GM12878 (cell line): ENCODE results near the gene FREM2. TPM values are rescaled to one million over a fixed set of nuclear protein-coding genes. Genes with fewer than 3 reads are reported as not detected.

Experiments used
- ATAC-seq: fragments of 200-7000 bp; cut with Tn5 transposase; 3 replicates; pipeline ENCODE4 v1.9.1; 2020; ENCODE audit warnings: mild to moderate bottlenecking, moderate library complexity
- BruUV-seq: library from RNA; stranded (reverse); fragments of 400-500 nt; replicated peaks from 2 replicates; lab custom pipeline; 2021; lab: Mats Ljungman, UMichigan
- CTCF ChIA-PET: fragments of 300-600 bp; sonication (Branson Sonifier 250); formaldehyde crosslinking; extraction: SDS; loops from one replicate; lab custom pipeline; 2021; ENCODE audit warnings: inconsistent platforms; lab: Yijun Ruan, JAX
- POLR2A ChIA-PET: fragments of 350-600 bp; formaldehyde crosslinking; extraction: SDS; loops from one replicate; lab custom pipeline; 2021; ENCODE audit warnings: inconsistent platforms; lab: Charles Lee
- RAD21 ChIA-PET: fragments of 300-600 bp; sonication (Branson Sonifier 250); formaldehyde crosslinking; loops from one replicate; lab custom pipeline; 2023; ENCODE audit warnings: antibody characterized with exemption; ENCODE audit not compliant: unreplicated experiment; lab: Charles Lee
- SMC1A ChIA-PET: fragments of 300-600 bp; sonication (Branson Sonifier 250); formaldehyde crosslinking; loops from one replicate; lab custom pipeline; 2023; ENCODE audit not compliant: unreplicated experiment, uncharacterized antibody; lab: Charles Lee
- DNase-seq: peaks from one replicate; pipeline ENCODE4 v3.0.0-alpha.2; 2011; ENCODE audit warnings: low read depth, low spot score
- FAIRE-seq: peaks from 3 replicates; lab custom pipeline; 2011; peaks lifted over from hg19 to GRCh38; lab: Jason Lieb, UNC
- H2AFZ ChIP-seq: 2 replicates; pipeline ENCODE4 v1.6.0; 2011; ENCODE audit warnings: low read depth, low read length, control low read depth; ENCODE audit not compliant: control insufficient read depth
- H3K27ac ChIP-seq: 2 replicates; pipeline ENCODE4 v1.5.1; 2011; ENCODE audit warnings: control low read depth; ENCODE audit not compliant: control insufficient read depth, insufficient read depth
- H3K27me3 ChIP-seq, 2 experiments: replicated peaks in 1 of 2; 2 replicates each; pipeline versions ENCODE4 v1.6.0 to v1.6.1; 2011; ENCODE audit warnings: low read length in 1 of 2; ENCODE audit not compliant: control insufficient read depth in 2 of 2, insufficient read depth in 2 of 2
- H3K36me3 ChIP-seq, 2 experiments: 2 replicates each; pipeline ENCODE4 v1.5.1; 2011; ENCODE audit warnings: low read length in 1 of 2; ENCODE audit not compliant: control insufficient read depth in 2 of 2, insufficient read depth in 2 of 2
- H3K4me1 ChIP-seq: 2 replicates; pipeline ENCODE4 v1.6.1; 2011; ENCODE audit warnings: mild to moderate bottlenecking, low read length, moderate library complexity, mixed read lengths; ENCODE audit not compliant: control insufficient read depth, insufficient read depth
- H3K4me2 ChIP-seq: 2 replicates; pipeline ENCODE4 v1.6.0; 2011; ENCODE audit warnings: control low read depth; ENCODE audit not compliant: control insufficient read depth, insufficient read depth
- H3K4me3 ChIP-seq: fragments of 200-600 bp; sonication (generic); 2 replicates; pipeline ENCODE4 v1.5.1; 2016
- H3K79me2 ChIP-seq: 2 replicates; pipeline ENCODE4 v1.6.0; 2011; ENCODE audit warnings: low read length; ENCODE audit not compliant: control insufficient read depth, insufficient read depth
- H3K9ac ChIP-seq: 2 replicates; pipeline ENCODE4 v1.8.0; 2011; ENCODE audit warnings: low read length, control low read depth, mixed read lengths; ENCODE audit not compliant: control insufficient read depth, insufficient read depth
- H3K9me3 ChIP-seq: replicated peaks from 3 replicates; pipeline ENCODE4 v1.5.1; 2011; ENCODE audit warnings: mild to moderate bottlenecking, low read length; ENCODE audit not compliant: control insufficient read depth, insufficient read depth
- H4K20me1 ChIP-seq: 2 replicates; pipeline ENCODE4 v1.6.0; 2011; ENCODE audit not compliant: control insufficient read depth, insufficient read depth
- FOXK2 ChIP-seq: fragments of 450-650 bp; IDR thresholded peaks from 2 replicates; pipeline ENCODE4 v1.6.1; 2017; ENCODE audit warnings: mild to moderate bottlenecking, moderate library complexity
- MXI1 ChIP-seq: fragments of 150-350 bp; IDR thresholded peaks from 2 replicates; pipeline ENCODE4 v1.6.1; 2011; ENCODE audit warnings: low read depth, mild to moderate bottlenecking, inconsistent platforms, low read length, improper control_type of control experiment
- NBN ChIP-seq: fragments of 450-650 bp; IDR thresholded peaks from 2 replicates; pipeline ENCODE4 v1.6.1; 2016
- NFXL1 ChIP-seq: fragments of 450-650 bp; IDR thresholded peaks from 2 replicates; pipeline ENCODE4 v1.6.1; 2017; ENCODE audit warnings: antibody characterized with exemption, mild to moderate bottlenecking, borderline replicate concordance
- NR2C2 ChIP-seq: IDR thresholded peaks from 2 replicates; pipeline ENCODE4 v1.6.1; 2011; ENCODE audit warnings: borderline replicate concordance, low read depth; ENCODE audit not compliant: control insufficient read depth, insufficient read length
- SIN3A ChIP-seq: IDR thresholded peaks from 2 replicates; pipeline ENCODE4 v1.6.1; 2012; ENCODE audit warnings: low read depth, low read length, improper control_type of control experiment
- SMAD5 ChIP-seq: IDR thresholded peaks from 2 replicates; pipeline ENCODE4 v1.6.1; 2016; ENCODE audit warnings: antibody characterized with exemption, low read depth
- SMARCA5 ChIP-seq: fragments of 450-650 bp; IDR thresholded peaks from 2 replicates; pipeline ENCODE4 v1.6.1; 2017; ENCODE audit warnings: mild to moderate bottlenecking
- STAT1 ChIP-seq: fragments of 450-650 bp; conservative IDR thresholded peaks from 2 replicates; pipeline ENCODE4 v1.6.1; 2014; ENCODE audit warnings: antibody characterized with exemption, mild to moderate bottlenecking
- STAT3 ChIP-seq: IDR thresholded peaks from 2 replicates; pipeline ENCODE4 v1.6.1; 2011; ENCODE audit warnings: low read depth, low read length, improper control_type of control experiment
- TAF1 ChIP-seq: IDR thresholded peaks from 2 replicates; pipeline ENCODE4 v1.6.1; 2011; ENCODE audit warnings: mild to moderate bottlenecking, low read depth, low read length, borderline replicate concordance
- ZBED1 ChIP-seq: IDR thresholded peaks from 2 replicates; pipeline ENCODE4 v1.6.1; 2016; ENCODE audit warnings: borderline replicate concordance
- ZNF274 ChIP-seq: IDR thresholded peaks from one replicate; pipeline ENCODE4 v1.8.0; 2011; ENCODE audit not compliant: insufficient read length, insufficient read depth
- WGBS: methylation state at CpG from one replicate; pipeline ENCODE4 v1.1.6; 2016; ENCODE audit warnings: low lambda C conversion rate; ENCODE audit not compliant: insufficient replicate concordance, insufficient coverage; ENCODE audit errors: missing lambda C conversion rate; 5-methylcytosine and 5-hydroxymethylcytosine counted together
- in situ Hi-C: fragments of 300-500 bp; cut with MboI; formaldehyde crosslinking; loops from 9 replicates; pipeline ENCODE4 v1.14.3; 2018; ENCODE audit warnings: mixed read lengths
- intact Hi-C: fragments of 100-400 bp; cut with micrococcal nuclease; formaldehyde crosslinking; loops from one replicate; pipeline ENCODE4 v1.14.2; 2022; ENCODE audit not compliant: unreplicated experiment
- polyA plus RNA-seq, 11 experiments: library from polyadenylated mRNA; depleted of rRNA in 4 of 11; unstranded in 6 of 11; stranded (reverse) in 5 of 11; fragments of >200 nt; fragmentation: Nextera tagmentation in 4 of 11; fragmentation: Illumina TruSeq in 1 of 11; extraction: Ambion mirVana in 4 of 11; extraction: Trizol in 1 of 11; gene quantifications; 1 replicate in 1 of 11; 2 replicates in 10 of 11; pipeline versions ENCODE4 v1.2.1 to v1.2.3, GENCODE V29; 2011 to 2016; ENCODE audit warnings: inconsistent platforms in 2 of 11, missing spikeins in 2 of 11, low read depth in 1 of 11
- total RNA-seq, 4 experiments: library from RNA; depleted of rRNA in 3 of 4; stranded (reverse); fragments of >200 nt in 3 of 4; fragmentation: Illumina TruSeq in 1 of 4; extraction: Trizol in 1 of 4; gene quantifications; 2 replicates each; pipeline versions ENCODE4 v1.2.1 to v1.2.3, GENCODE V29; 2013 to 2021
- TF ChIP-seq, protein P1 (sequence below): fragments of 450-650 bp; IDR thresholded peaks from 2 replicates; pipeline ENCODE4 v1.6.1; 2017; ENCODE audit warnings: mild to moderate bottlenecking, moderate library complexity
- TF ChIP-seq, protein P2 (sequence below): IDR thresholded peaks from 2 replicates; pipeline ENCODE4 v1.6.1; 2011; ENCODE audit warnings: borderline replicate concordance, low read depth, mild to moderate bottlenecking, moderate library complexity, mixed read lengths, low read length; ENCODE audit not compliant: insufficient read depth; ENCODE audit errors: extremely low read length
- TF ChIP-seq, protein P3 (sequence below): fragments of 450-650 bp; IDR thresholded peaks from 2 replicates; pipeline ENCODE4 v1.6.1; 2016; ENCODE audit warnings: mild to moderate bottlenecking

Gene FREM2
- total and polyA plus RNA-seq, 10 of the 15 experiments (the other 5 are each of a cell fraction or from before 2014, with no cell fraction given): 0.02 to 0.12 (median 0.05) TPM; not detected in 2

DNA sequence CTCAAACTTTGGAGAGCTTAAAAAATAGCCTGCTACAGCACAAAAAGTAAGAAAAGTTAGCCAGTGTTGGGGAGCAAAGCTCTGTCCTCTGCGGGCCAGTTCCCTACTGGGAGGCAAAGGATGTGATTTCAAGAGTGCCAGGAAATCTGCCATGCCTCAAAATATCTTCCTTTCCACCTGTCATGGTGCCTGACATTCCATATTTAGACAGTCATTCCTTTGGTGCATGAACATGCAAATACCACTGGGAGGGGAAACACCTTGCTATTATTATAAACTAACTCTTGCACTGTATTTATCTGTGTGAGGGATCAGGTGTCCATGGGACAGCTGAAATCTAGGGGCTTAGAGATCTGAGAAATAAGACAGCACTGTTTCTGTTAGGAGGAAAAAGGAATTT is 10.3 kb downstream of the FREM2 start:
- WGBS: 78% methylated on average over 1 of the region's 1 CpG
- Histone ChIP-seq H3K4me1 (no peaks in the 10 kb centered on the region), H3K9me3 (no peaks in the 10 kb centered on the region), H3K4me3 (no peak overlapping the region), H4K20me1 (no peaks in the 10 kb centered on the region), H2AFZ (no peak overlapping the region), H3K27me3 (no peaks in the 10 kb centered on the region), H3K4me2 (no peak overlapping the region), H3K79me2 (no peaks in the 10 kb centered on the region), H3K36me3 (no peaks in the 10 kb centered on the region), H3K9ac (no peak overlapping the region), H3K27ac (no peak overlapping the region)
- BruUV-seq: no TSS peak
- in situ Hi-C loops (no loop called here), intact Hi-C loops (no loop called here)
- ATAC-seq (no peak), DNase-seq (no peak), FAIRE-seq (no peak)
- TF ChIP-seq STAT3 (no peak), NBN (no peak), SIN3A (no peak), ZNF274 (no peak), ZBED1 (no peak), NR2C2 (no peak), STAT1 (no peak), FOXK2 (no peak), SMARCA5 (no peak), TAF1 (no peak), MXI1 (no peak), SMAD5 (no peak), NFXL1 (no peak)
- TF ChIP-seq, protein P1, sequence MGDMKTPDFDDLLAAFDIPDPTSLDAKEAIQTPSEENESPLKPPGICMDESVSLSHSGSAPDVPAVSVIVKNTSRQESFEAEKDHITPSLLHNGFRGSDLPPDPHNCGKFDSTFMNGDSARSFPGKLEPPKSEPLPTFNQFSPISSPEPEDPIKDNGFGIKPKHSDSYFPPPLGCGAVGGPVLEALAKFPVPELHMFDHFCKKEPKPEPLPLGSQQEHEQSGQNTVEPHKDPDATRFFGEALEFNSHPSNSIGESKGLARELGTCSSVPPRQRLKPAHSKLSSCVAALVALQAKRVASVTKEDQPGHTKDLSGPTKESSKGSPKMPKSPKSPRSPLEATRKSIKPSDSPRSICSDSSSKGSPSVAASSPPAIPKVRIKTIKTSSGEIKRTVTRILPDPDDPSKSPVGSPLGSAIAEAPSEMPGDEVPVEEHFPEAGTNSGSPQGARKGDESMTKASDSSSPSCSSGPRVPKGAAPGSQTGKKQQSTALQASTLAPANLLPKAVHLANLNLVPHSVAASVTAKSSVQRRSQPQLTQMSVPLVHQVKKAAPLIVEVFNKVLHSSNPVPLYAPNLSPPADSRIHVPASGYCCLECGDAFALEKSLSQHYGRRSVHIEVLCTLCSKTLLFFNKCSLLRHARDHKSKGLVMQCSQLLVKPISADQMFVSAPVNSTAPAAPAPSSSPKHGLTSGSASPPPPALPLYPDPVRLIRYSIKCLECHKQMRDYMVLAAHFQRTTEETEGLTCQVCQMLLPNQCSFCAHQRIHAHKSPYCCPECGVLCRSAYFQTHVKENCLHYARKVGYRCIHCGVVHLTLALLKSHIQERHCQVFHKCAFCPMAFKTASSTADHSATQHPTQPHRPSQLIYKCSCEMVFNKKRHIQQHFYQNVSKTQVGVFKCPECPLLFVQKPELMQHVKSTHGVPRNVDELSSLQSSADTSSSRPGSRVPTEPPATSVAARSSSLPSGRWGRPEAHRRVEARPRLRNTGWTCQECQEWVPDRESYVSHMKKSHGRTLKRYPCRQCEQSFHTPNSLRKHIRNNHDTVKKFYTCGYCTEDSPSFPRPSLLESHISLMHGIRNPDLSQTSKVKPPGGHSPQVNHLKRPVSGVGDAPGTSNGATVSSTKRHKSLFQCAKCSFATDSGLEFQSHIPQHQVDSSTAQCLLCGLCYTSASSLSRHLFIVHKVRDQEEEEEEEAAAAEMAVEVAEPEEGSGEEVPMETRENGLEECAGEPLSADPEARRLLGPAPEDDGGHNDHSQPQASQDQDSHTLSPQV: no peak
- TF ChIP-seq, protein P2, sequence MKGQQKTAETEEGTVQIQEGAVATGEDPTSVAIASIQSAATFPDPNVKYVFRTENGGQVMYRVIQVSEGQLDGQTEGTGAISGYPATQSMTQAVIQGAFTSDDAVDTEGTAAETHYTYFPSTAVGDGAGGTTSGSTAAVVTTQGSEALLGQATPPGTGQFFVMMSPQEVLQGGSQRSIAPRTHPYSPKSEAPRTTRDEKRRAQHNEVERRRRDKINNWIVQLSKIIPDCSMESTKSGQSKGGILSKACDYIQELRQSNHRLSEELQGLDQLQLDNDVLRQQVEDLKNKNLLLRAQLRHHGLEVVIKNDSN: no peak
- TF ChIP-seq, protein P3, sequence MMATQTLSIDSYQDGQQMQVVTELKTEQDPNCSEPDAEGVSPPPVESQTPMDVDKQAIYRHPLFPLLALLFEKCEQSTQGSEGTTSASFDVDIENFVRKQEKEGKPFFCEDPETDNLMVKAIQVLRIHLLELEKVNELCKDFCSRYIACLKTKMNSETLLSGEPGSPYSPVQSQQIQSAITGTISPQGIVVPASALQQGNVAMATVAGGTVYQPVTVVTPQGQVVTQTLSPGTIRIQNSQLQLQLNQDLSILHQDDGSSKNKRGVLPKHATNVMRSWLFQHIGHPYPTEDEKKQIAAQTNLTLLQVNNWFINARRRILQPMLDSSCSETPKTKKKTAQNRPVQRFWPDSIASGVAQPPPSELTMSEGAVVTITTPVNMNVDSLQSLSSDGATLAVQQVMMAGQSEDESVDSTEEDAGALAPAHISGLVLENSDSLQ: no peak
- ChIA-PET RAD21 (no interaction called here), CTCF (no interaction called here), POLR2A (no interaction called here), SMC1A (no interaction called here)
